Neural cell (in vitro differentiated cells): ENCODE results near the gene GOLGA6A. TPM values are rescaled to one million over a fixed set of nuclear protein-coding genes. Genes with fewer than 3 reads are reported as not detected.

Source experiments
- H2AFZ ChIP-seq: fragments of 200-600, 300-800 bp; sonication (generic), shearing (Covaris generic); 2 replicates; pipeline ENCODE4 v1.6.0; 2014; ENCODE audit warnings: low read depth, mild to moderate bottlenecking, antibody characterized with exemption, low read length, moderate library complexity
- H3F3A ChIP-seq: fragments of 200-600 bp; shearing (Covaris generic); 2 replicates; pipeline ENCODE4 v1.6.1; 2016; ENCODE audit warnings: mild to moderate bottlenecking, moderate library complexity, mixed read lengths, antibody characterized with exemption, low read length; ENCODE audit not compliant: insufficient read depth, poor library complexity, severe bottlenecking
- H3K27ac ChIP-seq: fragments of 200-600, 300-800 bp; sonication (generic), shearing (Covaris generic); 2 replicates; pipeline ENCODE4 v1.5.1; 2014; ENCODE audit warnings: mild to moderate bottlenecking, low read length, moderate library complexity
- H3K27me3 ChIP-seq: fragments of 300-800, 200-600 bp; sonication (generic), shearing (Covaris generic); 2 replicates; pipeline ENCODE4 v1.6.0; 2014; ENCODE audit warnings: mild to moderate bottlenecking, low read depth, low read length, moderate library complexity; ENCODE audit not compliant: insufficient read depth
- H3K36me3 ChIP-seq: fragments of 300-800, 200-600 bp; sonication (generic), shearing (Covaris generic); 2 replicates; pipeline ENCODE4 v1.5.1; 2014; ENCODE audit warnings: mild to moderate bottlenecking, antibody characterized with exemption, low read length, moderate library complexity; ENCODE audit not compliant: insufficient read depth
- H3K4me2 ChIP-seq: fragments of 300-800, 200-600 bp; sonication (generic), shearing (Covaris generic); 2 replicates; pipeline ENCODE4 v1.6.0; 2014; ENCODE audit warnings: mild to moderate bottlenecking, low read length
- H3K4me3 ChIP-seq: fragments of 300-800, 200-600 bp; sonication (generic), shearing (Covaris generic); 2 replicates; pipeline ENCODE4 v1.5.1; 2014; ENCODE audit warnings: mild to moderate bottlenecking, low read length, moderate library complexity
- H3K79me2 ChIP-seq: fragments of 200-600 bp; shearing (Covaris generic); replicated peaks from 2 replicates; pipeline ENCODE4 v1.6.0; 2014; ENCODE audit warnings: mild to moderate bottlenecking, low read length, moderate library complexity; ENCODE audit not compliant: insufficient read depth
- H3K9ac ChIP-seq: fragments of 300-800, 200-600 bp; sonication (generic), shearing (Covaris generic); 2 replicates; pipeline ENCODE4 v1.6.1; 2016; ENCODE audit warnings: mild to moderate bottlenecking, low read length, mixed read lengths
- H3K9me2 ChIP-seq: fragments of 200-600 bp; shearing (Covaris generic); 2 replicates; pipeline ENCODE4 v1.6.1; 2016; ENCODE audit warnings: mild to moderate bottlenecking, low read length, mixed read lengths; ENCODE audit not compliant: insufficient read depth
- H3K9me3 ChIP-seq: fragments of 200-600, 300-800 bp; sonication (generic), shearing (Covaris generic); 2 replicates; pipeline ENCODE4 v1.6.1; 2016; ENCODE audit warnings: mild to moderate bottlenecking, mixed run types, low read length, moderate library complexity, mixed read lengths
- H4K20me1 ChIP-seq: fragments of 200-600 bp; shearing (Covaris generic); 2 replicates; pipeline ENCODE4 v1.6.1; 2016; ENCODE audit warnings: mild to moderate bottlenecking, mixed run types; ENCODE audit not compliant: insufficient read depth
- EP300 ChIP-seq: fragments of 450-650 bp; conservative IDR thresholded peaks from 2 replicates; pipeline ENCODE4 v1.6.1; 2014; ENCODE audit warnings: antibody characterized with exemption, mild to moderate bottlenecking, moderate library complexity; ENCODE audit not compliant: poor library complexity, severe bottlenecking
- EZH2 ChIP-seq: fragments of 200-600, 300-800 bp; shearing (Covaris generic), sonication (generic); IDR thresholded peaks from 2 replicates; pipeline ENCODE4 v1.6.1; 2014; ENCODE audit warnings: antibody characterized with exemption, low read length, borderline replicate concordance, mild to moderate bottlenecking; ENCODE audit not compliant: insufficient read depth, poor library complexity, severe bottlenecking
- MXI1 ChIP-seq: fragments of 450-650 bp; conservative IDR thresholded peaks from 2 replicates; pipeline ENCODE4 v1.6.1; 2014; ENCODE audit warnings: antibody characterized with exemption, mild to moderate bottlenecking; ENCODE audit not compliant: poor library complexity, severe bottlenecking
- POLR2AphosphoS5 ChIP-seq: IDR thresholded peaks from 2 replicates; pipeline ENCODE4 v1.6.1; 2012
- RAD21 ChIP-seq: fragments of 450-650 bp; conservative IDR thresholded peaks from 2 replicates; pipeline ENCODE4 v1.6.1; 2014; ENCODE audit warnings: antibody characterized with exemption, mild to moderate bottlenecking, moderate library complexity
- SMC3 ChIP-seq: fragments of 450-650 bp; conservative IDR thresholded peaks from 2 replicates; pipeline ENCODE4 v1.6.1; 2014; ENCODE audit warnings: antibody characterized with exemption, mild to moderate bottlenecking, moderate library complexity; ENCODE audit not compliant: poor library complexity
- TAF1 ChIP-seq: IDR thresholded peaks from 2 replicates; pipeline ENCODE4 v1.6.1; 2012; ENCODE audit warnings: low read depth
- polyA plus RNA-seq: library from polyadenylated mRNA; depleted of rRNA; stranded (reverse); fragments of >200 nt; gene quantifications from 2 replicates; pipeline ENCODE4 v1.2.3, GENCODE V29; 2014
- TF ChIP-seq, protein P1 (sequence below): fragments of 450-650 bp; IDR thresholded peaks from 2 replicates; pipeline ENCODE4 v1.5.1; 2014; ENCODE audit warnings: antibody characterized with exemption, mild to moderate bottlenecking, moderate library complexity; ENCODE audit not compliant: poor library complexity, severe bottlenecking
- TF ChIP-seq, protein P2 (sequence below): IDR thresholded peaks from 2 replicates; pipeline ENCODE4 v1.6.1; 2012; ENCODE audit warnings: borderline replicate concordance

The GOLGA6A gene
- polyA plus RNA-seq, 1 donor from 2014 or later: 0.50 TPM

DNA sequence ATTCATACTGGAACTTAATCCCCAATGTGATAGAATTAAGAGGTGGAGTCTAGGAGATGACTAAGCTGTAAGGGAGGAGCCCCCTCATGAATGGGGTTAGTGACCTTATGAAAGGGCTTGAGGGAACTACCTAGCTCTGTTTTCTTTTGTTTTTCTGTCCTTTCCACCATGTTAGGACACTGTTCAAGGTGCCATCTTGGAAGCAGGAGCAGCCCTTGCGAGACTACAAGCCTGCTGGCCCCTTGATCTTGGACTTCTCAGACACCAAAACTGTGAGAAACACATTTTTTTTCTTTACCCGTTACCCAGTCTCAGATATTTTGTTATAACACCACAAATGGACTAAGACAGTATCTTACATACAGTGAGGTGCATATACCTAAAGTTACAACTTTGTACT is 26.5 kb downstream of the GOLGA6A start:
- H3K9me3 ChIP-seq: no peaks in the 10 kb centered on the region
- TF ChIP-seq, protein P1, sequence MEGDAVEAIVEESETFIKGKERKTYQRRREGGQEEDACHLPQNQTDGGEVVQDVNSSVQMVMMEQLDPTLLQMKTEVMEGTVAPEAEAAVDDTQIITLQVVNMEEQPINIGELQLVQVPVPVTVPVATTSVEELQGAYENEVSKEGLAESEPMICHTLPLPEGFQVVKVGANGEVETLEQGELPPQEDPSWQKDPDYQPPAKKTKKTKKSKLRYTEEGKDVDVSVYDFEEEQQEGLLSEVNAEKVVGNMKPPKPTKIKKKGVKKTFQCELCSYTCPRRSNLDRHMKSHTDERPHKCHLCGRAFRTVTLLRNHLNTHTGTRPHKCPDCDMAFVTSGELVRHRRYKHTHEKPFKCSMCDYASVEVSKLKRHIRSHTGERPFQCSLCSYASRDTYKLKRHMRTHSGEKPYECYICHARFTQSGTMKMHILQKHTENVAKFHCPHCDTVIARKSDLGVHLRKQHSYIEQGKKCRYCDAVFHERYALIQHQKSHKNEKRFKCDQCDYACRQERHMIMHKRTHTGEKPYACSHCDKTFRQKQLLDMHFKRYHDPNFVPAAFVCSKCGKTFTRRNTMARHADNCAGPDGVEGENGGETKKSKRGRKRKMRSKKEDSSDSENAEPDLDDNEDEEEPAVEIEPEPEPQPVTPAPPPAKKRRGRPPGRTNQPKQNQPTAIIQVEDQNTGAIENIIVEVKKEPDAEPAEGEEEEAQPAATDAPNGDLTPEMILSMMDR: no peak
- TF ChIP-seq POLR2AphosphoS5 (no peak), RAD21 (no peak), MXI1 (no peak), TAF1 (no peak)
- no peak overlapping the region for H3K27ac ChIP-seq
- H3K9ac ChIP-seq: no peak overlapping the region
- no peaks in the 10 kb centered on the region for H3K27me3 ChIP-seq
- no peaks in the 10 kb centered on the region for H3K36me3 ChIP-seq
- no peaks in the 10 kb centered on the region for H4K20me1 ChIP-seq
- no peak overlapping the region for H2AFZ ChIP-seq
- H3K4me3 ChIP-seq: no peak overlapping the region
- H3K9me2 ChIP-seq: no peaks in the 10 kb centered on the region
- H3K79me2 ChIP-seq: no peaks in the 10 kb centered on the region
- H3K4me2 ChIP-seq: no peak overlapping the region
- no peaks in the 10 kb centered on the region for H3F3A ChIP-seq

DNA sequence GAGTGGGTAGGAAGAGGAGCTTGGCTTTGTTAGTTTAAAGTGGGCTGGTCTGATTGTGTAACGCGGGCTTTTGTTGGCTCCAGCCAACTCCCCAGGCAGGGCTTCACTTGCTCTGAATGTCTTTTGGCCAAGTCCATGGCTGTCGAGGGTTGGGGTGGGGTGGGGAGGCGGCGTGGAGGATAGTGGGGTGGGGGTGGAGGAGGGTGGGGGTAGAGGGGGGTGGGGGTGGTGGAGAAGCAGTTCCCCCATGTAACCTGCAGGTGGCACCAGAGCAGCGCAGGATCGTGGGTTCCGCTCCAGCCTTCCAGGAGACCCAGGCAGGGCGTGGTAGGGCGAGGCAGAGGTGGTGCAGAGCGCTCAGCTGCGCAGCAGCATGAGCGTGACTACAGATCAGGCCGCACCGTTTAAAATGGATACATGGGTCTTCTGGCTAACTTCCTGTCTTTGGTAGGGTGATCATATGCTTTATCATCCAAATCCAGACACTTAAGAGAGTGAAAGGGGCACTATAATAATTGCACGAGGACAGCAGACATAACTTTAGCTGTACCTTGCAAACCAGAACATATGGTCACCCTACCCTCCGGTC is 28.3 kb downstream of the GOLGA6A start:
- no peak overlapping the region for H3K9ac ChIP-seq
- H2AFZ ChIP-seq: no peak overlapping the region
- no peak overlapping the region for H3K4me2 ChIP-seq
- H3K9me3 ChIP-seq: no peaks in the 10 kb centered on the region
- H3K27me3 ChIP-seq: no peaks in the 10 kb centered on the region
- no peak overlapping the region for H3K4me3 ChIP-seq
- TF ChIP-seq RAD21 (peak; percentile 72), SMC3 (peak; percentile 74), EP300 (no peak)
- TF ChIP-seq, protein P1: peak; percentile 64
- no peaks in the 10 kb centered on the region for H3K79me2 ChIP-seq
- H3K36me3 ChIP-seq: no peaks in the 10 kb centered on the region
- no peak overlapping the region for H3K27ac ChIP-seq
- no peaks in the 10 kb centered on the region for H3F3A ChIP-seq
- H3K9me2 ChIP-seq: no peaks in the 10 kb centered on the region
- no peaks in the 10 kb centered on the region for H4K20me1 ChIP-seq

DNA sequence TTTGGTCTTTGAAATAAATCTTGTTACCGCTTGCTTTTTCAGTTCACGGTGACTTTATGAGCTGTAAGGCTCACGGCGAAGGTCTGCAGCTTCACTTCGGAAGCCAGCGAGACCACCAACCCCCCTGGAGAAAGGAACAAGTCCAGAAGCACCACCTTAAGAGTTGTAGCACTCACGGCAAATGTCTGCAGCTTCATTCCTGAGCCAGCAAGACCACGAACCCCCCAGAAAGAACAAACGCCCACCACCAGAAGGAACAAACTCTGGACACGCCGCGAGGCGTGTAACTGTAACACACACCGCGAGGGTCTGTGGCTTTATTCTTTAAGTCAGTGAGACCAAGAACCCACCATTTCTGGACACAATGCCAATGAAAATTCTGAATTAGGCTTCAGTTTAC is 28.8 kb downstream of the GOLGA6A start:
- Histone ChIP-seq H3K9ac (no peak overlapping the region), H3F3A (no peaks in the 10 kb centered on the region), H3K27ac (no peak overlapping the region), H2AFZ (no peak overlapping the region), H3K4me2 (no peak overlapping the region), H3K27me3 (no peaks in the 10 kb centered on the region), H3K36me3 (no peaks in the 10 kb centered on the region), H3K79me2 (no peaks in the 10 kb centered on the region), H3K9me3 (no peaks in the 10 kb centered on the region), H3K4me3 (no peak overlapping the region), H3K9me2 (no peaks in the 10 kb centered on the region), H4K20me1 (no peaks in the 10 kb centered on the region)
- TF ChIP-seq, protein P1: no peak
- TF ChIP-seq EP300 (no peak), POLR2AphosphoS5 (no peak), RAD21 (no peak), TAF1 (no peak), MXI1 (no peak), EZH2 (no peak), SMC3 (no peak)
- TF ChIP-seq, protein P2, sequence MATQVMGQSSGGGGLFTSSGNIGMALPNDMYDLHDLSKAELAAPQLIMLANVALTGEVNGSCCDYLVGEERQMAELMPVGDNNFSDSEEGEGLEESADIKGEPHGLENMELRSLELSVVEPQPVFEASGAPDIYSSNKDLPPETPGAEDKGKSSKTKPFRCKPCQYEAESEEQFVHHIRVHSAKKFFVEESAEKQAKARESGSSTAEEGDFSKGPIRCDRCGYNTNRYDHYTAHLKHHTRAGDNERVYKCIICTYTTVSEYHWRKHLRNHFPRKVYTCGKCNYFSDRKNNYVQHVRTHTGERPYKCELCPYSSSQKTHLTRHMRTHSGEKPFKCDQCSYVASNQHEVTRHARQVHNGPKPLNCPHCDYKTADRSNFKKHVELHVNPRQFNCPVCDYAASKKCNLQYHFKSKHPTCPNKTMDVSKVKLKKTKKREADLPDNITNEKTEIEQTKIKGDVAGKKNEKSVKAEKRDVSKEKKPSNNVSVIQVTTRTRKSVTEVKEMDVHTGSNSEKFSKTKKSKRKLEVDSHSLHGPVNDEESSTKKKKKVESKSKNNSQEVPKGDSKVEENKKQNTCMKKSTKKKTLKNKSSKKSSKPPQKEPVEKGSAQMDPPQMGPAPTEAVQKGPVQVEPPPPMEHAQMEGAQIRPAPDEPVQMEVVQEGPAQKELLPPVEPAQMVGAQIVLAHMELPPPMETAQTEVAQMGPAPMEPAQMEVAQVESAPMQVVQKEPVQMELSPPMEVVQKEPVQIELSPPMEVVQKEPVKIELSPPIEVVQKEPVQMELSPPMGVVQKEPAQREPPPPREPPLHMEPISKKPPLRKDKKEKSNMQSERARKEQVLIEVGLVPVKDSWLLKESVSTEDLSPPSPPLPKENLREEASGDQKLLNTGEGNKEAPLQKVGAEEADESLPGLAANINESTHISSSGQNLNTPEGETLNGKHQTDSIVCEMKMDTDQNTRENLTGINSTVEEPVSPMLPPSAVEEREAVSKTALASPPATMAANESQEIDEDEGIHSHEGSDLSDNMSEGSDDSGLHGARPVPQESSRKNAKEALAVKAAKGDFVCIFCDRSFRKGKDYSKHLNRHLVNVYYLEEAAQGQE: no peak
